NCI-H146 treated with DMSO at 0.1 percent for 48 hours (cell line): Measurements from ENCODE around the gene SPATA4.
"Not testable (repeated sequence)": the region's sequence is repeated elsewhere in the genome, so short reads cannot be mapped to it uniquely, and the experiment has no call there.

Source experiments
- DNase-seq: peaks from one replicate; lab custom pipeline; 2025; ENCODE audit not compliant: unreplicated experiment; lab: John Stamatoyannopoulos, UW

Gene SPATA4

DNA sequence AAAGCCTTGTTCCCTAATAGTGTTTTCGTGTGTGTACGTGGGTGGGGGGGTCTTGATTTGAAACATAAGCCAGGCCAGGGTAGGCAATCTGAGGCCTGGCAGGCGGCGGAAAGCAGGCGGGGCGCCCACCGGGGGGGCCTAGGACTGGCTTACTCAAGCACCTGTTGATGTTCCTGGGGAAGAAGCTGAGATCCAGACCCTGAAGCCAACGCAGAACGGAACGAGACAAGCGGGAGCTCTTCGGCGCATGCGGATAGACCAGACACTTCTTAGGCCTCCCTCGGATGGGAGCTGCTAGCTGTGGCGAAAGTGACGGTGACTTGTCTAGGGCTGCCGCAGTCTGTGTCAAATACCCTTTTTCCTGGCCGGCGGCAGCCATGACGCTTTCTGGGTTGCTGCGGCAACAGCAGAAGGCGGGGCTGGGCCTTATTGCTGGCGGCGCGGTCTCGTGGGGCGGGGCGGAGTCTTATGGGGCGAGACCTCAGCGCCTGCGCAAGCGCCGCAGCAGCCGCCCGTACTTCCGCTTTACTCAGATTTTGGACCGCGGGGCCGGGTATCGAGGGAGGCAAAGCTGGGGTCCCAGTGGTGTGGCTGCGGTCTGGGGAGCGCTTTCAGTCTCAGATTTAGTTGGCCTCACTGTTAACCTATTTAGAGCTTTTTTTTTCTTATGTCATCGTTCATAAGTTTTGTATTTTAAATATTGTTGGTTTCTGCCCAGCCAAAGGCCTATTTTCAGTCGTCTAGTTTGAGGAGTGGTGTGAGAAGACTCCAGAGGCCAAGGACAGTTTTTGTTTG, at the start of gene SPATA4:
SPATA4 (minus strand) TSS at position 402 of the 795 bp plus-strand sequence; CDS start at position 379, 23 bp downstream.
- peak; percentile 70 for DNase-seq

DNA sequence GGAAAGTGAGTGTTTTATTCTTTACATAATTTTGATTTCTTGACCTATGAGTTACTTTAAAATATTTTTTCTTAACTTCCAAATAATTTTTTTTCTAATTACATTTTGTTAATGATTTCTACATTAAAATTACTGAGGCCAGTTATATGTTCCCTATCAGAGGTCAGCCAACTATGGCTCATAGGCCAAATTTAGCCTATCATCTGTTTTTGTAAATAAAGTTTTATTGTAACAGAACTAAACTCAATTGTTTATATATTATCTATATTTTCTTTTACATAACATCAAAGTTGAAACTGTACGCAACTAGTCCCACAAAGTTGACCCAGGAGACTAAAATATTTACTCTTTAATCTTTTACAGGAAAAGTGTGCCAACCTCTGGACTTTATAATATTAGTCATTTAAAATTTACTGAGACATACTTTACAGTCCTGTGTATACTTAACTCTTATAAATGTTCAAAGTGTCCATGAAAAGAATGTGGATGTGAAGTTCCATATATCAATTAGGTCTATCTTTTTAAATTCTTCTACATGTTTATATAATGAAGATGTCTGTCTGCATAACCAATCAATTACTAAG, 47.5 kb upstream of the SPATA4 start:
- no peak for DNase-seq

DNA sequence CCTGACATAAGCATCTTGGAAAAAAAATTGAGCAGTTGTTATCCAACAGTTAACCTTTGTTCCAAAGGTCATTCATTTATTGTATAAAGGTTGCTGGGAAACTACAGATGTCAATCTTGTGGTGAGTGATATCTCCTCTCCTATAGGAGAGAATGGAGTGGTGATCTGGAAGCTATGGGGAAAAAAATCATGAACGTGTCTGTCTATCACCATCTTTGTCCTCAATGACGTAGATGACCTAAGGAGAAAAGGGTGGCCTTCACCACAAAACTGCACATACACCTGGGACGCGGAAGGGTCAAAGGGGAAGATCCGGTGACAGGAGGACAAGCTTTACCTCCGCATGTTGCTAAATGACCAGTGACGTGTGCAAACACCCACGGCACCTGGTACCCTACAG, 46.3 kb upstream of the SPATA4 start:
- DNase-seq = no peak

DNA sequence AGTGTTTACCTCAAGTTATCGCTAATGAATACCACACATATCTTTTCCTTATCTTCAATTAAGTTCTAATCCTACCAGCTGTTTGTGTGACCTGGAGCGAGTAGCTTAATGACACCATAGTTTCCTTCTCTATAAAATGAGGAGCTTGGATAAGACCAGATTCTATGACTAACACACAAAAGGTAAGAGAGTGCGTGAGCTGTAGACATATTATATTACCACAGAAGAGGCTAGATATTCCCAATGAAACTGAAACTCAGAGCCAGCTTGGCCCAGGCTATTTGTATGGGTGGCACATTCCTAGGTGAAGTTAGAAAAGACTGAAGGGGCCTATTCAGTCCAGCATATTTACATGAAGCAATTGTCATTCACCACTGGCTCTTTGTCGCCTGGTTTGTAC, 43.4 kb upstream of the SPATA4 start:
- no peak for DNase-seq

DNA sequence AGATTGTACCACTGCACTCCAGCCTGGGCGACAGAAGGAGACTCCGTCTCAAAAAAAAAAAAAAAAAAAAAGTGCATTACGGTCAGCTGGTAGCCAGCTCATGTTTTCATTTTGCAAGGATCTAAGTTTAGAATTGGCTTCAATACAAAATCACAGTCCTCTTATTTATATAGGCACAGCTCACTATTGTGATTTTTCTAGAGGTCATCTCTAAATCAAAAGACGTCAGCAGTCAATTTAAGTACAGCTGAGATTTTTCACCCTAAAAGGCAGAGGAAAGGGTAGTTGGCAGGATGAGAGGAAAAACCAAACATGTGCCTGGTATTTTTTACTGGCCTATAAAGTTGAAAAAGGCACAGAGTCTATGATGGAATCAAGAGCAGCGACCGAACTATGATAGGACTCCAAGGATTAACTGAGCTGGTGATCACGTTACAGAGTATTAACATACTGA, 42.8 kb upstream of the SPATA4 start:
- DNase-seq = no peak

DNA sequence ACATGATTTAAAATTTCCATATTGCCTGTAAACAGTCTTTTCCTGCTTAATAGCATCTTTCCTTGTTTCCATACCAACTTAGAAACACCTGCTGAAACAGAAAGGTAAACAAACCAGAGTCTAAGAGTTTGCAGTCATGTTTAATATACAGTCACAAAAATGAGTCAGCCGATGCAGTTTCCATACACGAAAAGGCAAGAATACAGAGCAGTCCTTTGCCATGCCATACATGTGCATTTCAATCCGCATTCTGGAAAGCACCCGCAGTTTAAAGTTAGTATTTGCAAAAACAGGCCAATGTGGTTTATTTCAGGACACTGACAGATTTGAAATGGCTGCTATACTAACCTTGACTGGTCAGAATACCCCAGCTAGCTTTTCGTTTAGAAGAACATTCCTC, 41.6 kb upstream of the SPATA4 start:
- DNase-seq = no peak

DNA sequence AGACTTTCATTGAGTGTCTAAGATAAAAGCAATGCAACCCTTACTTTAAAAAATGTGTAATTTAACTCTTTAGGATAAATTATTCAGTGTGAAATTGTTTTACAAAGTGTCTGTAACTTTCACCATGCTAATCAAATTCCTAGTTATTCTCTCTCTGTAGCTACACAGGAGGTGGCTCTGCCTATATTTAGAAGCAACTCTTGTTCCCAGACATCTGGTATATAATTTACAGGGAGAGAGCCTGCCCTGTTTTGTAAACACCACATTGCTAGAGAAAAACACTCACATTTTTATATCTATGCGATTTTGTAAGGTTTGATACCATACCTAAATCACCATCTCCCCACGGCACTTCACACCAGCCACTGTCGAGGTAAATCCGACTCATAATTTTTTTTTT, 35.5 kb upstream of the SPATA4 start:
- no peak for DNase-seq

DNA sequence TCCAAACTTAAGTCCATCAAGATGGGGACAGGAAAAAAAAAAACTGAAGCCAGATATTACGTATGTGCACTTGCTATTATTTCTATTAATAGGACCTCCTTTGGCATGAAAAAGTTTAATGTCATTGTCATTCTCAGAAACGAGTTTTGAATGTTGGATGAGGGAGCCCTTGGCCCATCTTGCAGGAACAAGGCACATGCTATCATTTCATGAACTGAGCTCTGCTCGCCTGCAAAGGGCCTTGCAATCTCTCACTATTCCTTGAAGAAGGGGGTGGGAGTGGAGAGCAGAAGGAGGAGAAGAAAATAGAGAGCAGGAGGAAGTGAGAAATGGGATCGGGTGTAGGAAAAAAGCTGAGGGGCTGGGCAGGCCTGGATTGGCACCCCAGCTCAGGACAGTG, 34.3 kb upstream of the SPATA4 start:
- DNase-seq = no peak

DNA sequence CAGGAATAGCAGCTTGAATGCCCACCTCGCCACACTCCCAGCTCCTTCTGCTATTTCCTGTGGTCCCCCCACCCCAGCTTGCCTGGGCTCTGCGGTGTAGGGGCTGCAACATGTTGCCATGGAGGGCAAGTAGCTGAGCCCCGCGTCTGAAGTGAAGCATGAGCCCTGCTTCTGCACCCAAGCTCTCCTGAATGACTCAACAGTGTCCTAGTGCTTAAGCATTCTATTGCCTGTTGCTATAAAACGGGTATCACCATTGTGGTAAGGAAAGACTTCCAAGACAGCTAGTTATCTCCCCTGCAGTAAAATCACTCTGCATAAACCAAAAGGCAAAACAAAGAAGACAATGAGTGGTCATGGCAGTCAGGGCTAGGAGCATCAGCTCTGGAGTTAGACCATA, 31.4 kb upstream of the SPATA4 start:
- DNase-seq = no peak

DNA sequence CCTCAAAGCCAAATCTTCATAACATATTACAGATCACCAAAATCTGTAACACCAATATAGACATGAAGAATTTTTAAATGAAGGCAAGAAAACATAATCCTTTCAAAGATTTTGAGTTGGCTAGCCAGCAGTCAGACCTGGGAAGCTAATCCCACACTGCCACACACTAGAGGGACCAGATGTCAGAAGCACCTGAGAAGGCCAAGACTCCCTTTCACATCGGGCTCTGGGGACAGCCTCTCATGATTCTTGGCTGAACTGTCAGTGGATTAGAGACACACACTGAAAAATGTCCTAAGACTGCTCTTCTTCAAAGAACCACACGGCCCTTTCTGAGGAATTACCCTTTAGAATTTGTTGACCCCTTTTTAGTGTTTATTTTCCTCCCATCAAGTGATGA, 28.2 kb upstream of the SPATA4 start:
- no peak for DNase-seq

DNA sequence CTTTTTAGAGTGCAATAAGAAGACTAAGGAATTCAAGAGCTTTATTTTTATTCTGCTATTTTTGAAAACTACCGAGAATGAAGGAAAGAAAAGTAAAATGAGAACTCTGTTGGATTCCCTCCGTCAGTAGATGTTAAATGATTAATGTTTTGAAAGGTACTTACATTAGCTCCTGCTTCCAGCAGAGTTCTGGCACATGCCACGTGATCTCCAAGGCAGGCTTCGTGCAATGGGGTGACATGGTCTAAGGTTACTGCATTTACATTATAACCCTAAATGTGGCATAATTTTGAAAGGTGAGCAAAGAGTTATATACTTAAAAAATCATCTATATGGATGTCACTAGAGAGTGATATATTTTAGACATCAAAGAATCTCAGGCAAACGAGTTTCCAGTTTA, 26.8 kb upstream of the SPATA4 start:
- DNase-seq = no peak

DNA sequence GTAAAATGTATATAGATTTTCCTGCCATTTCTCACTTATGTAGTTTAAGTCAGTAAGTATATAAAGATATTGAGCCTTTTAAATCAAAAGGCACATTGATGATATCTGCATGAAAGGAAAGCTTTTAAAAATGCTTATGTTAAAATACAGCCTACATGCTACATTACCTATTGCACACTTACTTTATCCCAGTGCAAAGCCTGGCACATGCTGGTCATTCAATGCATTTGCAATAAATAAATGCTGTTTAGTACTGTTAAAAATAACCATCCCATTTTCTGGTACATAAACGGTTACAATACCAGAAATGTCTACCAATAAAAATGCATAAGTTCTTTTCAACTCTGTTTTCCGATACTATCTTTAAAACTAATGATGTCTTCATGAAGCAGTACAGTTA, 22.1 kb upstream of the SPATA4 start:
- no peak for DNase-seq

DNA sequence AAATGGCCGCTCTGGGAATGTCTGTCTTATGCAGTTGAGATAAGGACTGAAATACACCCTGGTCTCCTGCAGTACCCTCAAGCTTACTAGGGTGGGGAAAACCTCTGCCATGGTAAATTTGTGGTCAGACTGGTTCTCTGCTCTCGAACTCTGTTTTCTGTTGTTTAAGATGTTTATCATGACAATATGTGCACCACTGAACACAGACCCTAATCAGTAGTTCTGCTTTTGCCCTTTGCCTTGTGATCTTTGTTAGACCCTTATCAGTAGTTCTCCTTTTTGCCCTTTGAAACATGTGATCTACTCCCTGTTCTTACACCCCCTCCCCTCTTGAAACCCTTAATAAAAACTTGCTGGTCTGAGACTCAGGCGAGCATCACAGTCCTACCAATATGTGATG, 17.0 kb upstream of the SPATA4 start:
- not testable (repeated sequence) for DNase-seq

DNA sequence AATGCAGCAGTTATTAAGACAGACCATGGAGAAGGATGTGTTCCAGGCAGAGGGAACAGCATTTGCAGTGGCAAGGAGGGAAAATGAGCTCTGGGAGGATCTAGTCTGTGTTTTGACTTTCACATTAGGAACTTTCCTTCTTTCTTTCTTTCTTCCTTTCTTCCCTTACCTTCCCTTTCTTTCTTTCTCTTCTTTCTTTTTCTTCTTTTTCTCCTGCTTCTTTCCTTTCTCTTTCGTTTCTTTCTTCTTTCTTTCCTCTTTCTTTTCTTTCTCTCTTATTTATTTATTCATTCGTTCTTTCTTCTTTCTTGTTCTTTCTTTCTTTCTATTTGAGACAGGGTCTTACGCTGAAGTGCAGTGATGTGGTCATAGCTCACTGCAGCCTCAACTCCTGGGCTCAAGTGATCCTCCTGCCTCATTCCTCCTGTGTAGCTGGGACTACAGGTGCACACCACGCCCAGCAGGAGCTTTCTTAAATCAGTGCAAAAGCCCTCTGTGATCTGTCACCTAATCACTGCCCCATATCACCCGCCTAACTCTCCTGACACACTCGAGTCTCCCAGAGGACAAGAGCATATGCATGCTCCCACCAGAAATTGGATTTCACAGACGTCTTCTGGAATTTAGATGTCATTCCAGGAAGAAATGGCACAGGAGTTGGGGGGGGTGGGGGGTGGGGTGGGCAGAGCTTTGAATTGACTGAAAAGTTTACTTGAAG, 15.4 kb upstream of the SPATA4 start:
- no peak for DNase-seq

DNA sequence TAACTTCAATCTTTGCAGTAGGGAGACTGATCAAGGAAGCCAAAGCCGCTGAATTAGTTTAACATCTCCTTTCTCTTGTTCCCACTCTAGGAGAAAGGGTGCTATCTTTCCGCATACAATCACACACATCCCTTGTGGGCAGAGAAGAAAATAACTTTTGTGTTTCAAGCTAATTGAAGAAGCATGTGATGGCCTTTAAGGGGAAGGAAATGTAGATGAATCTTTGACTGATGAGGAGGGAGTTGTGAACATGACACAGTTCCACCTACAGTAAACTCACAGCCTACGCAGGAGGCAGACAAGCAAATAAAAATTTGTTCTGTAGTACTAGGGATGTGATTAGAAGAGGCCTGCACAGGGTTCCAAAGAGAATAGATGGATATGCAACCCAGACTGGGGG, 14.7 kb upstream of the SPATA4 start:
- DNase-seq = no peak

DNA sequence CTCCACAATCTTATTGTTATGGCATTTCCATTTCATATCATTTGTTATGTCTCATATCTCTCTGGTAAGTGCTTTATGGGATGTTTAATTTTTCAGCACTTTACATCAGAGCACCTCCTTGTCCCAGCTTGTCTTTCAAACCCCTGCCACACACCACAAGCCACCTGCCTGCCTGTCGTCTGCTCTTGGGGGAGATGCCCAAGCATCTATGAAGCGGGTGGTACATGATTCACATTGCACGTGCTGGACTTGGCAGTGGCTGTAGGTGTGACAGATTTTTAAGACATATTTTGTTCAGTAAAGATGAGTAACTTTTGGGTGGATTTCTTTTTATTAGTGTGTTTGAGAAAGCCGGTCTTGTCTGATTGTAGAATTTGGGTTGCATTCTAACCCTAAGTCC, 14.2 kb upstream of the SPATA4 start:
- DNase-seq = no peak

DNA sequence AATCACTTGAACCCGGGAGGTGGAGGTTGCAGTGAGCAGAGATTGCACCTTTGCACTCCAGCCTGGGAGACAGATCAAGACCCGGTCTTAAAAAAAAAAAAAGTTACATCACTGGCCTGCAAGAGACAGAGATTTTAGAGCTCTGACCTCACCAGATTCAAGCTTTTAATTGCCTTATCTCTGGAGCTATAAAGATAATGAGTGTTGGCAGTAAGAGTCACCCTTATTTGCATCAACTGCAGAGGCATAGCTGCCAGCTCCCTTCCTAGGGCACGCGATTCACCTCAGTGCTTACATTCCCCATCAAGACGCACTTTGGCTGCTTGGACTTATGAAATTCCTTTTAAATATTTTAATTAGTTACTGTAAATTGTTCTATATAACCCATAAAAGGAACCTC, 12.5 kb upstream of the SPATA4 start:
- DNase-seq = no peak

DNA sequence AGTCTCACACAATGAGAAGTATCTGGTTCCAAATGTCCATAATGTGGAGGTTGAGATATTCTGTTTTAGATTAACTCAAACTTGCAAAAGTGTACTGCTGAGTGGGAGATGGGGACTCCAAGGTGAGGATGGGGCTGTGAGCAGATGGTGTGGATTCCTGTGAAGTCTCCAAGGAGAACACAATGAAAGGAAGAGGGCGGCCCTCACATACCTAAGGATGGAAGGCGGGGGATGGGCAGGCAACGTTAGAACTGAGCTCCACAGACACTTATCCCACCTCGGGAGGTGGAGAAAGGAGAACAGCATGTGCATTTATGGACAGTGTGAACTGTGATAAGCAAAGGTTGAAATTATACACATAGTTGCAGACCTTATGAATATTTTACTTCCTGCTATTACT, 9.9 kb upstream of the SPATA4 start:
- no peak for DNase-seq

DNA sequence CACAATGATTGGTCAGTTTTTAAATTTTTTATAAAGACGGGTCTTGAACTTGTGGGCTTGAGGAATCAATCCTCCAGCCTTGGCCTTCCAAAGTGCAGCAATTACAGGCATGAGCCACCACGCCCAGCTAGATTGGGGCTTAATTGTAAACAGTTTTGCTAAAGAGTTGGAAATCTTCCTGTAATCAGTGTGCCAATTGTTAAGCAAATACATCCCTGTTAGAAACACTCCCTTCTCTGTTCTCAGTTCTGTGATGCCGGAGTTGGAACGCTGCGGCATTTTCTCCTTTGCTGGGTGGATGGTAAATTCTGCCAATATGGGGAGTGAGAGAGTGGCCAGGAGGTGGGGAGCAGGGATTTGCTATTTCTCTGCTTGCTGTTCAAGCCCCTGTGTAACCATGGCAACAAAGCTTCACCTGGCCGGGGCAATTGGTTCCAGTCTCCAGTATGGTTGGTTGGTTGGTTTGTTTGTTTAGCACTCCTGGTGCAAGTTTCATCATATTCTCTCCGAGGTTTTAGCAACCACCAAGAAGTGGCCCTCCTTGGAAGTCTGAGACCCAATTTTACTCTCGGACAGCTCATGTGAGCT, 3.0 kb upstream of the SPATA4 start:
- DNase-seq = no peak

DNA sequence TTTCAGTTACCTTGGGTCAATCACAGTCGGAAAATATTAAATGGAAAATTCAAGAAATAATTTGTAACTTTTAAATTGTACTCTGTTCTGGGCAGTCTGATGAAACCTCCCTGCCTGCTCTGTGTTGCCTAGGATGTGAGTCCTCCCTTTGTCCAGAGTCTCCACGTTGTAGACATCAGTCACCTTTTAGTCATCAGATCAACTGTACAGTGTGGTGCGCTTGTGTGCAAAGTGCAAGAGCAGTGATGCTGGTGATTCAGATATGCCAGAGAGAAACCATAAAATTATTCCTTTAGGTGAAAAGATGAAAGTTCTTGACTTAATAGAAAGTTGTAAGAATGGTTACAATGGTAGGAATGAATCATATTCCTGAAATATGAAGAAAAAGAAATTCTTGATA, 1.4 kb downstream of the SPATA4 start:
- no peak for DNase-seq

DNA sequence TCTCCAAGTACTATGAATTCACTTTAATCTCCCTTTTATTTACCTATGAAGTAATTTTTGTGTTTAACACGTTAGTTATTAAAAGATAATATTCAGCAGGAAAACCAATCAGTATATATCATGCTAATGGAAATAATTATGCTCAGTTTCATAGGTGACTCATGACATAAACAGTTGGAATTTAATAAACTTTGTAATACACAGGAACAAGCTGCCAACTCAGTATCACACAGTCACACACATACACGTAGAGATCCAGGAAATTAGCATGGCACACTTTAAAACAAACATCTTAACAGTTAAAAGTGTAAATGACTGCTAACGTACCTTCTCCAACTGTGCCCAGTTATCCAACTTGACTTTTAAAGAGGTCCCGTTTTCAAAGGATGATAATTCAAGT, 2.3 kb downstream of the SPATA4 start:
- DNase-seq = no peak

DNA sequence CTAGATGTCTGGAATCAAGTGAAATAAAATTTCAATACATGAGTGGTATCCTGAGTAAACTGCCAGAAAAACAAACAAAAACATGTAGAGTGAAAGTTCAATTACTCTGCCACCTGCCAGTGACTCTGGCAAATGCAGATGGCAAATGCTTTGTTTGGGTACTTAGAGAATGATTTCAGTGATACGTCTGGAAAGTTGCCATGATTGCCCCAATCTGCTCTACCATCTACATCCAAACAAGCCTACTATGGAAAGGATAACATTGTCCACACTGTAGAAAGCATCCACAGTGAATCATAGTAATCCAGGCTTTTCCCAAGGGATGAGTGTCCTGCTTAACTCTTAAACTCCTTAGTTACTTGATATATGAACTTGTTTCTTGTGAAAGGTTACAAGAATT, 3.4 kb downstream of the SPATA4 start:
- DNase-seq = no peak
